Measurements from ENCODE around the gene AMZ2.
"Not testable (repeated sequence)": the region's sequence is repeated elsewhere in the genome, so short reads cannot be mapped to it uniquely, and the experiment has no call there.

The AMZ2 gene

DNA sequence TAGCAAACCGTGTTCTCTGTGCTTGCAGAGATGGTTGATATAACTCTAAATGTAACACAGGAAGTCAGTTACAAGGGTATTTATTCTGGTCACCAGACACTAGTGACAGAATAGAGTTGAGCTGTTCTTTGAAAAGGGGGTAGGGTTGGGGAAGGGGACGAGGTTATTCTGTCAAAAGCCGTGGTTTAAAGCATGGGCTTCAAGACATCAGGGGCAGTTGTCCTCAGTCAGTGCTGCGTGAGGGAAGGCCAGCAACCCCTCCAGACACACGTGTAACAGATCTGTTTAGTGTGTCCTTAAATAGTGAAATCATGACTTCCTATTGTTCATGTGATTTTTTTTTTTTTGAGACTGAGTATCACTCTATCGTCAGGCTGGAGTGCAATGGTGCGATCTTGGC, 5.6 kb downstream of the AMZ2 start:
- DNase-seq = not testable (repeated sequence)

DNA sequence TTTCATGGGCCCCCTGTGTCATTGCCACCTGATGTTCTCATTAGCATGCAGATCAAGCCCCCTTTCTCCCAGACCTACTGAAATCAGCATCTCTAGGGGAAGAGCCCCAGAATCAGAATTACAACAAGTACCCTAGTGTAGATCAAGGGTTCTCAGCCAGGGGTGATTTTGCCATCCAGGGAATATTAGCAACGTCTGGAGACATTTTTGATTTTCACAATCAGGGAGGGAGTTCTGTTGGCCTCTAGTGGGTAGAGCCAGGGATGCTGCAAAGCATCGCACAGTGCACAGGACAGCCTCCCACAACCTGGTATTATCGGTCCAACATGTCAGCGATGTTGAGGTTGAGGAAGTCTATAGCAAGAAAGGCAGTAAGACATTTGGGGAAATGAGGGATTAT, 7.3 kb downstream of the AMZ2 start:
- DNase-seq = no peak

DNA sequence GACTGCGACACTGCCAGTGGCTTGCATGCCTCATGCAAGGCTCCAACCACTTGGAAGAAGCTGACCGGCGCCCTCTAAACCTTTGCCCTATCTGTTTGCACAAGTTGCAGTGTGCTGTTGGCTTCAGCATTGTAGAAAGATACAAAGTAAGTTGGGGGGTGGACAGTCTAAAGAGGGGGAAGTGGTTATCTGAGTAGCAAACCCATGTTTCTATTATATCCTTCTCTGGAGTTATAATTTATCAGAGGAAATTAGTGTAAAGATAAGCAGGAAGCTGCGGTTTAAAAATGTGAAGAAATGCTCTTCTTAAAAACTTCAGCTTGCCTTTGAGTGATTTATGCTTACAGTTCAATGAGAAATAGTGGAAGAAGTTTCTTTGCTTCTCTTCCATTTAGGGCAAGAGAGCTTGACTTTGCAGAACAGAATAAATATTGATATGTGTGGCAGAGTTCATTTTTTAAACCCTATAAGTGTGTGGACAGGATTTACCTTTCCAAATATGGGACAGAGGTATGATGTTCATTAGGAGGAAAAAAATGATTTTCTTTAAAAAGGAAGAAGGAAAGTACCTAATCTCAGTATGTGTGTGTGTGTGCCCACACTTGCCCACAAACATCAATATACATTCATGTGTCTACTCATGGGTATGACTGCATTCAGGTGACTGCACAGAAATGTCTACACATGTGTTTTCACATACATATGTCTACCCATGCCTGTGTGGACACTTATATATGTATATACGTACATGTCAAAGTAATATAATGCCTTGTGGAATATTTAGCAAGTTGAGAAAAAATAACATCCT, 8.1 kb downstream of the AMZ2 start:
- no peak for DNase-seq

DNA sequence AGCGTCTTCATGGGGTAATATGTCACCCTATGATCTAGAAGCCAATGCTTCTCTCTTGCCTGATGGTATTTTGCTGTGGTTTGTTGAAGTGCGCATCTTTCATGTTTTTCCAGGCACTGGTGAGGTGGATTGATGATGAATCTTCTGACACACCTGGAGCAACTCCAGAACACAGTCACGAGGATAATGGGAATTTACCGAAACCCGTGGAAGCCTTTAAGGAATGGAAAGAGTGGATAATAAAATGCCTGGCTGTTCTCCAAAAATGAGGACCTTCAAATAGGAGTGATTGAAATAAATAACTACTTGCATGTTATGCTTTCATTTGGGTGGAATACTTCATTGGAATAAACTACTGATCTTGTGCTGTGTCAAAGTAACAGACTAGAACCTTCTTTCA, 8.9 kb downstream of the AMZ2 start:
- not testable (repeated sequence) for DNase-seq

DNA sequence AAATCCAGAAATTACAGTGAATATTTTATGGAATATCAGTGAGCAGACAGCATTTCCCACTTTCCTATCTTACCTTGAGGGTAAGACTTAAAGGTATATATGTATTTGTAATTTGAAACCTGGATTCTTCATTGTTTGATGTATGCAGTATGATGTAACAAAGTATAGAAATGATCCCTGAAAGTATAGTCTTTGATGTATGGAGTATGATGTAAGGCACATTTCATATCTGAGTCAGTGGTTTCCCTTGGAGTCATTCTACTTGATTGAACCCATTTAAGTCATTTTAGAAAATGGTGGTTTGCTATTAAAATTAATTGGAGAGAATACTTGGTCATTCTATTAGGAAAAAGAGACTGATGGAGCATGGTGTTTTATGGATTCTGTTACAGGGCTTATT, 10.1 kb downstream of the AMZ2 start:
- DNase-seq = no peak

DNA sequence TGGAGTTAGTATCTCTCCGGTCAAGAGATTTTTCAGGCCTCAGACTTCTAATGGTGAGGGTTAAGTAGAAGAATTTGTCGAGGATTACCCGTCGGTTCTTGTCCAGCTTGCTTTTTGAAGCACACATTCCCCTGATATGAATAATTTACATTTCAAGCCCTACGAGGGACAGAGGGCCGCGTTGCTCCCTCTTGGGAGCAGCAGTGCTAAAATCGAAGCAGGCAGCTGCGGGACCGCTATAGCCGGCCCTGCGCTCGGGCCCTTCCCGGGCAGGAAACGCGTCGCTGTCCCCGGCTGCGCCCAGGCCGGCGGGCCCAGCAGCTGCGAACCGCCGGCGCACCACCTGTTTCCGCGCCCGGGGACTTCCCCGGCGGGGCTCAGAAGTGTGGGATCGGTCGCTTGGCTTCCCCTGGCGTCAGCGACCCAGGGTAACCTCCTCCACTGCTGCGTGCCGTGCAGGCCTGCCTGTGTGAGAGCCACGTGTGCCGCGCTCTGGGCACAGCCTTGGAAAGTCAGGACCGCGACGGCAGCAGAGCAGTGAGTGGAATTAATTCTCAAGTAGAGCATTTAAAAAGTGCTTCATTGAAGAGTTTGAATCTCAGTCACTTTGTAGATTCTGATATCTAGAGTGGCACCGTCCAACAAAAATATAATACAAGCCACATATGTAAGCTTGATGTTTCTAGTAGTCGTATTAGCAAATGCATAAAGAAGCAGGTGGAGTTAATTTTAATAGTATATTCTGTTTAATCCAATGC, 11.2 kb downstream of the AMZ2 start:
- not testable (repeated sequence) for DNase-seq

DNA sequence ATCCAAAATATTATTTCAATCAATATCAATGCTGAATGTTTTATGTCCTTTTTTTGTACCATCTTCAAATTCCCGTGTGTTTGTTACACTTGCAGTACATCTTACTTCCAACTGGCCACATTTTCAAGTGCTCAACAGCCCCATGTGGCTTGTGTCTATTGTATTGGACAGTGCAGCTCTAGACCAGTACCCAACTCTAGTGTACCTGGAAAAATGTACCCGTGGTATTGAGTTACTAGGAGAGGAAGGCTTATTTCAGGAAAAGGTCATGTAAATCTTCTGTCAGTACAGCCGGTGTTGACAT, 11.8 kb downstream of the AMZ2 start:
- DNase-seq = not testable (repeated sequence)

DNA sequence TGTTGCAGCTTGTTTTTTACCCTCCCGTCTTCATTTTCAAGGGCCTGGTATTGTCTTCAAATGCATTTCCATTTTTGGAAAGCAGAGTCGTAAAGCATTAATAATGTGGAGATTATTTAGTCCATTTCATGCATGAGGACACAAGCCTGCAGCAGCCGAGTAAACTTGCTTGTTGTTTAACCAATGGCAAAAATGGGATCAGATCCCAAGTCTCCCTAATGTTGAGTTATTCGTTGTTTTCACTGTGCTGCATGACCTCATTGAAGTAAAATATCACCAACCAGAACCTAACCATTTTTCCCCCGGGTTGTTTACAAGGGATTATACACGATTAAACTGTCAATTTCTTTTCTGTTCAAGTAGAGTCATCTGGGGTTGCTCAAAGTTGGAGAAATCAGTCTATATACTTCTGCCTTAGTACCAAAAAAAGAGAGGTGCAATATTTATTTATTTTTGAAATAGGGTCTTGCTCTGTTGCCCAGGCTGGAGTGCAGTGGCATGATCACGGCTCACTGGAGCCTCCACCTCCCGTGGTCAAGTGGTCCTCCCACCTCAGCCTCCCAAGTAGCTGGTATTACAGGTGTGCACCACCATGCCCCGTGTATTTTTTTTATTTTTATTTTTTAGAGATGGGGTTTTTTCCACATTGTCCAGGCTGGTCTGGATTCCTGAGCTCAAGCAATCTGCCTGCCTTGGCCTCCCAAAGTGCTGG, 12.4 kb downstream of the AMZ2 start:
- DNase-seq = no peak

DNA sequence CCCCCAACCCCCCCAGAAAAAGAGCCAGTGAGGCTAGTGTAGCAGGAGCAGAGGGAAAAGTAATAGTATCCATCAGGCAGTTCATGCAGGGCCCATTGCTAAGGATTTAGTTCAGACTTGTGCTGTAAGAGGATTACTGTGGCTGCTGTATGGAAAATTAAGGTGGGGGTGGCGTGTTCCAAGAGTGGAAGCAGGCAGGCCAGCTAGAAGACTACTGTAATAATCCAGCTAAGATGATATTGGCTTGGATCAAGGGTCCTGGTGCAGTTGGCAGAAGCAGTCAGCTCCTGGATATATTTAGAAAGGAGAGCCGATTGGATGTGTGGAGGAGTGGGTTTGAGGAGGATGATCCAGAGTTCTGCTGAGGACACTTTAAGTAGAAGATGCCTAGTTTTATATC, 14.6 kb downstream of the AMZ2 start:
- not testable (repeated sequence) for DNase-seq

DNA sequence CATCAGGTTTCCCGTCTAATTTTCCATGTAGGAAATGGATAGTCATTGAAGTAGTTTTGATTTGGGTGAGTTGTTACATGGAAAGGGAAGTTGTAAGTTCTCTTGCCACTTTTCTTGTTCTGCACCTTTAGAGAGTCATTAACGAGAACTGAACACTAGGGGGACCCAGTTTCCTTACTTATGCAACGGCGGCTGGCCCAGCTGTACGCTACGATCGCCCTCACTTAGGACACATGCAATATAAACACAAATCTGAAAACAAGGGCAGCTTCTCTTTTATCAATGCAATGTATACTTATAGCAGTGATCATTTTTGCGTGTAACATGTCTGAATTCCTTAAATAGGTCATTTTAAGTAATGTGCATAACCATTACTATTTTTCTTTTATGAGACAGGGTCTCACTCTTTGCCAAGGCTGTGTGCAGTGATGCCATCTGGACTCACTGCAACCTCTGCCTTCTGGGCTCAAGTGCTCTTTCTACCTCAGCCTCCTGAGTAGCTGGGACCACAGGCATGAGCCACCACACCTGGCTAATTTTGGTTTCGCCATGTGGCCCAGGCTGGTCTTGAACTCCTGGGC, 15.3 kb downstream of the AMZ2 start:
- not testable (repeated sequence) for DNase-seq

DNA sequence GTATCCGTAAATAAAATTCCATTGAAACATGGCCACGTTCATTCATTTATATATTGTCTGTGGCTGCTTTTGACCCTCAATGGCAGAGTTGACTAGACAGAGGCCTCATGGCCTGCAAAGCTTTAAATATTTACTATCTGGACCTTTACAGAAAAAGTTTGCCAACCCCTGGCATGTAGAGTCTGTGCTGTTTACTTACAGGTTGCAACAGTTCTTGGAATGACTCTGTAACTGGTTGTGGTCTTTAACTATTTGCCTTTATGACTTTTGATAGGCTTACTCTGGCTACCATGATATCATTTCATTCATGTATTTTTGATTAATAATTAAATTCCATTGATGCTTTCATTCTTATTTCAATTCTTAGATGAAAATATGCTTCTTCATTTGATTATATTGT, 18.0 kb downstream of the AMZ2 start:
- DNase-seq = not testable (repeated sequence)

DNA sequence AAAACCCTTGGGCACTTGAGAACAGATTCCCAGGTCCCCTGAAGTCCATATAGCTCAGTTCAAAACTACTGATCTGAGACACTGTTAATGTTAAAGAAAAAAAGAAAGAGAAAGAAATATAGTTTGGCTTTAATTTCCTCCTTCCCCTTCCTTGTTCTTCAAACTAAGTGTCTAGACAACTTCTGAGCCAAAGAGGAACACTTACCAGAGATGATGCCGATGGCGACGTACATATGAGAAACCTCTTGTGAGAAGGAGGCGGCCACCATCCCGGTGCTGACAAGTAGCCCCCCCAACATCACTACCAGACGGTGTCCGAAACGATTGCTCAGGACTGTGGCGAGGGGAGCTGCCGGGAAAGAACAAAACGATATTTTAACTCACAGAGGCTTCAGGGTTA, 25.9 kb downstream of the AMZ2 start:
- no peak for DNase-seq

DNA sequence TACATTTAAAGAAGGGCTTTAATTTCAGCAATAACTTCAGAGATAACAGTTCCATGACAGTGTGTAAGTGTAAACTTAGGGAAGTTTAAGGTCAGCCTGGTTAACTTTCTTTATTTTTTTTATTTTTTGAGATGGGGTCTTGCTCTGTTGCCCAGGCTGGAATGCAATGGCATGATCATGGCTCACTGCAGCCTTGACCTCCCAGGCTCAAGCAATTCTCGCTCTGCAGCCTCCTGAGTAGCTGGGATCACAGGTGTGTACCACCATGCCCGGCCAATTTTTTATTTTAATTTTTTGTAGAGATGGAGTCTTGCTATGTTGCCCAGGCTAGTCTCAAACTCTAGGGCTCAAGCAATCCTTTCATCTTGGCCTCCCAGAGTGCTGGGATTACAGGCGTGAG, 28.5 kb downstream of the AMZ2 start:
- DNase-seq = not testable (repeated sequence)

DNA sequence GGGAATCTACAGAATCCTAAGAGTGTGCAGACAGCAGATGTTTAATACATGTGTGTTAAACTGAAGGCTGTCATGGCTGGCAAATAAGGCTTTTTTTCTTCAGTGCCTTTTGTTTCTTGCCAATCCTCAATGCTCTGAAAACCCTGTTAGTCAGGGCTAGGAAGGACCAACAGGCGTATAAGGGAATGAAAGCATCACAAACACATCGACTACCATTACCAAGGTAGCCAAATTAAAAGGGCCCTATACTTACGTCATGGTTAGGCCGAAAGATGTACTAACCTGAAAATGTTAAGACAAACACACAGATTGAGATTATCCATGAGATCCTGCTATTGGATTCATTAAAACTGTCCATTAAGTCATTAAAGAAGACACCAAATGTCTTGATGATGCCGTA, 30.0 kb downstream of the AMZ2 start:
- no peak for DNase-seq

DNA sequence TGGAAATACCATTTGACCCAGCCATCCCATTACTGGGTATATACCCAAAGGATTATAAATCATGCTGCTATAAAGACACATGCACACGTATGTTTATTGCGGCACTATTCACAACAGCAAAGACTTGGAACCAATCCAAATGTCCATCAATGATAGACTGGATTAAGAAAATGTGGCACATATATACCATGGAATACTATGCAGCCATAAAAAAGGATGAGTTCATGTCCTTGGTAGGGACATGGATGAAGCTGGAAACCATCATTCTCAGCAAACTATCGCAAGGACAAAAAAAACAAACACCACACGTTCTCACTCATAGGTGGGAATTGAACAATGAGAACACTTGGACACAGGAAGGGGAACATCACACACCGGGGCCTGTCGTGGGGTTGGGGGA, 34.1 kb downstream of the AMZ2 start:
- DNase-seq = not testable (repeated sequence)

DNA sequence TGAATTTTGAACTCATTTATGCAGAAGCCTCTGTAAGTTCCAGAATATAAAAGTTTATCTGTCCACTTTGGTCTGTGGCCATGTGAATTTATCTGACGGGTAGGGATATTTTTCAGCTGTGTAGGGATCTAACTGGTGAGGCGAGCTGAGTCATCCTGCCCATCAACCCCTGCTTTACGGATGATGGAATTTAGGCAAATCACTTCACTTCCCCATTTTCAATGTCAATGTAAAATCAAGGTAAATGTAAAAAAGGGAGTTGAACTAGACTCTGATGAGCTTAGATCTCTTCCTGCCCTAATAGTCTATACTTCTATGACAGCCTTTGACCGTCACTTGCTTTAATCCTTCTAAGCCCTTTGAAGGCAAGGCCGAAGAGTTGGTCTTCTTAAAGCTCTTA, 40.5 kb downstream of the AMZ2 start:
- no peak for DNase-seq

DNA sequence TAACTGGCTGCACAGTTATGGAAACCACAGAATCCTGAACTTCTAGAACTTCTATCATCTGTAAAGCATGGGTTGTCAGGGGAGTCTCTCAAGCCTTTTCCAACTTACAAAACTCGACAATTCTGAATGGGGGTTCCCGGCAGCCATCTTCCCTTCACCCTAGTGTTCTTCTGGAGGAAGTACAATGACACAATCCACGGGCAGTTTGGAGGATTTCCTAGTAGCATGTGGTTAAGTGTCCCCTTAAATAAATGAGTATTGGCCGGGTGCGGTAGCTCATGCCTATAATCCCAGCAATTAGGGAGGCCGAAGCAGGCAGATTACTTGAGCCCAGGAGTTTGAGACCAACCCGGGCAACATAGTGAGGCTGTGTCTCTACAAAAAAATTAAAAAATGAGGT, 41.0 kb downstream of the AMZ2 start:
- DNase-seq = no peak

DNA sequence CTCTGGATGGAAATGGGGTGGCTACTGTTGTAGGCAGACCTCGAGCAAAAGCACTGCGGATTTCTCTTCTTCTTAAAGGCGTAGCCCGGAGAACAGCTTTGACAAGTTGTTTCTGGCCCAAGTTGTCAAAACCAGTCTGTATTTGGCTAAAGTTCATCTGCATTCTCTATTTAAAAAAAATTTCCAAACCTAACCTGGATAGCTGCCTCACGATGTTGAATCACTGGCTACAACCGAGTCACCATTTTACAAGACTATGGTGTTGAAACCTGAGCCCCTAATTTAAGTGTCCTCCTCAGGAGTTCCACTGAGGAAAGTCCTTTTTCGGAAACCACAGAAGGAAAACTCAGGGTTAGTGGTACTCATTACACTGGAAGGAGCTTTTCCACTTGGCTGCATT, 41.6 kb downstream of the AMZ2 start:
- no peak for DNase-seq

DNA sequence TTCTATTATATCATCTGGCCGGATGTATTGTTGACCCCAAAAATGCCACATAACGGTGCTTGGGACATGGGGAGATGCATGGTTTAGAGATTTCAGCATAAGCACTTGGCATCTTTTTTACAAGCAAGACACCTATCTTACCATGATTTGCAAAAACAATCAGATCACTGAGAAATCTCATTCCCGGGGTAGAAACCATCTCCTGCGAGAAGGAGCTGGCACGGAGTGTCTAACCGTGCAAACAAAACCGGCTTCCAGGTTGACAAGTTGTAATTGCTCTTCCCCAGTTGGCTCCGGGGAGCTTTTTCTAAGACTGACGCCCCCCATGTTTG, 42.1 kb downstream of the AMZ2 start:
- DNase-seq = no peak

DNA sequence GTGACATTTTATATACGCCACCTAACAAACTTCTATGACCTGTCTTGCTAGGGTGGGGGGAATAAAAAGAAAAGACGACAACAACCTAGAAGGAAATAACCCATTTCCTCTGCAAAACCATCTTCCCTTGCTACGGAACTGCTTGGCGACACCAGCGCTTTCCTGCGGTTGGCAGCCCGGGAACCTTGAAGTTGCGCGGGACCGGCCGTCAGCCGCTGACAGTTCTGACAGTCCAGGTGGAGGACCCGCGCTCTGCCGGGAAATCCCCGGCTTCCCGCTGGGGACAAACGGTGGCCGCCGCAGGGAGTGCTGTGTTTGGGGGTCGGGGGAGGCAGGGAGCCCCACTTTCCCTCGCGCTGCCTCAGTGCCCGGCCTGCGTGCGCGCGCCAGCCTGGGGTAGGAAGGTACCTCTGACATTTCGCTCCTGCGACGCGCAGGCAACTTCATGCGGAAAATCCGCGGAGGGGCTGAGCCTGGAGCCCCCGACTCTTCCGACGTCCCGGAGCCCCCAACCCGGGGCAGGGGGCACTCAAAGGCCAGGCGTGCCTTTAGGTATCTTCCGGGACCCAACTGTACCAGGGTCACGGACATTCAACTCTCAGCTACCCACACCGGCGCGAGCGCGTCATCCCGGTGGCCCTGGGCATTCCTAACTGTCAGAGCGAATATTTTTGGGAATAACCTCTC, 42.6 kb downstream of the AMZ2 start:
- DNase-seq = no peak

DNA sequence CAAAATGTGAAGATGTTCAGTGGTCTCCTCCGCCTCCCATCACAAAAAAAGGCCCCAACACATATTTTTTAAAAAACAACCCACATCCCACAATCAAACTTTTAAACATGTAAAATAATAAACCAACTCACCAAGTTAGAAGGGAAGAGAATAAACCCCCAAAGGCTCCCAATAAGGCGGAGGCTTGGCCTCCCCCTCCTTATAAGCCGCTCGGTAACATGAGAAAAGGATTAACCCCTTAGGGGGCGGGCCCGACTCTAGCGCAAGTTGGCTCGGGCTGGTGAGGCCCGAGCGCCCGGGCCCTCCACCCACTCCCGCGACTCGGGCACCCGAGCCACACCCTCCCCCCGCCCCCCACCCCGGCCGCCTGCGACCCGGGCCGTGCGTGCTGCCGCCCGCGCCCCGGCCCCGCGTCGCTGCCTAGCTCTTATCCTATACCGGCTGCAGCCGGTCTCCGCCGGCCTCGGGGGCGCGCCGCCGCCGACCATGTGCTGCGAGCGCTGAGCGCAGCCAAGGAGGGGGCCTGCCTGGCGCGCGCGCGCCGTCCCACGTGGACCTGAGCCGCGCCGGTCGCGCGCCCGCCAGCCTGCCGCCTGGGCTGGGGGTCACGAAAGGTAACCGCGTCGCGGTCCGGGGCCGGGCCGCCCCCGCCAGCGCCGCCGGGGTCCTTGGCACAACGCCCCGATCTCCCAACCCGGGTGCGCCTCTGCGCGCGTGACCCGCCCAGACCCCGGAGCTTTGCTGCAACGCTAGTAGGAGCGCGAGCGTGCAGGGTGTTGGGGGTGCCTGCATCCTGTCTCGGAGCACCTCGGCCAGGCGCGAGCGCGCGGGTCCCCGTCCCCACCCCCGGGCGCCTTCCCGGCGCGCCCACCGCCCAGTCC, 43.4 kb downstream of the AMZ2 start, which contains the start of the genes ARSG and SLC16A6:
ARSG (plus strand) TSS at position 541 of the 881 bp plus-strand sequence. CDS start 15,999 bp downstream, outside the sequence.
SLC16A6 (minus strand) TSS at position 173 of the 881 bp plus-strand sequence. CDS start 12,807 bp downstream, outside the sequence.
- DNase-seq = peak; percentile 53
